ENCODE data around the gene UBE2A.

Gene UBE2A

GRCh38 chrX:119614776-119615175, 40.4 kb downstream of the UBE2A start:
- no peak for DNase-seq

GRCh38 chrX:119617517-119618164, 43.3 kb downstream of the UBE2A start:
- no peak for DNase-seq

DNA sequence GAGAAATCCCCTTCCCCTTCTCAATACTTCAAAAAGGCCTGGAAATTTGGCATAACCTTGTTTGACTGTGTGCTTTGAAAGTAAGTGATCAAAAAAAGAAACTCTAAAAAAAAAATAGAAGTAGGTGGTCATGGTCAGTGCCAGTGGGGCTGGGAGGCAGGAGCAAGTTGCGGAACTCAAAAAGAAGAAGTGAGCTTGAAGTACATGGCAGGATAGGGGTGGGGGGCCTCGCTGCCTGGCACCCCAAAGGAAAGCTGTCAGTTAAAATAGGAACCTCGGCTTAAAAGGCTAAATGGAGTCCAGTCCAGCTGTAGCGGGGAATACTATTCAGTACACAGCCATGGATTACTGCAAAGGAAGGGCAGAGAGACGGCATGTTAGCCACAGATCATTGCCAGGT, 44.1 kb downstream of the UBE2A start:
- no peak for DNase-seq

DNA sequence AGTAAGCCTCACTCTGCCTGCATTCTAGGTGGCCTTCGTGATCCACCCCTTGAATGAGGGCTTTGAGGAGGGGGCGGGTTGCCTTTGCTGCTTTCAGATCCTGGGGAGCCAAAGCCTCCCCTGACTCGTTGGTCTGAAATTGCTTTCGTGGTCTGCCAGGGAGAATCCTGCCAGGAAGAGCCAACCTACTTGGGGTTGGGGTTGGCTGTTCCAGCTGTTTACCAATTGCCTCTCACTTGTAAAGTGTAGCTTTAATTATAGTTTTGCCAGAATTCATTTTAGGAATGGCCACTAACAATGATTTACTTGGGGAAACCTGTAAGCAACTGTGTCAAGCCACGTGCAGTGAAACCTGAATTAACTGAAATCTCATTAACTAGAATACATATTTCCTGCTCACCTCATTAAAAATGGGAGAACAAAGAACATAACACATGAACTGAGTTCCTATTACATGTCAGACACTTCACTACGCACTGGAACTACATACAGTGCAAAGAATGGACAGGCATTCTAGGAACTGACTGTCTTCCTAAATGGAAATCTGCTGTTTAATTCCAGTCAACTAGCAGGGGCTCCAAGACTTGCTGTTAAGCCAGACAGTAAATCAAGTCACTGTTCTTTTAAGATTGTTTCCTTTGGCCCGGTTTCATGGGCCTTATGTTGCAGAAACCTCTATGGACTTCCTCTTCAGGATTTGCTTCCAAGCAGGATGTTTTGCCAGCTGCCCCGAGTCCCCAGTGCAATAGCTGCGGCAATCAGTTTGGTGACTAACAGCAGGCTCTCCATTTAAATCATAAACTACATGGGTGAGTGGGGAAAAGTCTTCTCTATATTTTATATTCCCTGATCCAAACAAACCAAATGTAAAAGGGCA, 48.2 kb downstream of the UBE2A start:
- DNase-seq = no peak

- DNase-seq = no peak
Measured at GRCh38 chrX:119624417-119624816, 50.1 kb downstream of the UBE2A start.

- DNase-seq = no peak
Measured at GRCh38 chrX:119624951-119625668, 50.7 kb downstream of the UBE2A start.

GRCh38 chrX:119625843-119626242, 51.5 kb downstream of the UBE2A start:
- DNase-seq = no peak
